HG02798 (cell line): ENCODE results near the gene TCERG1L.

ENCODE experiments used
- ATAC-seq: cut with Tn5 transposase; IDR thresholded peaks from one replicate; pipeline ENCODE4 v1.9.1; 2021; ENCODE audit warnings: mild to moderate bottlenecking; ENCODE audit not compliant: unreplicated experiment, poor library complexity

TCERG1L gene

DNA sequence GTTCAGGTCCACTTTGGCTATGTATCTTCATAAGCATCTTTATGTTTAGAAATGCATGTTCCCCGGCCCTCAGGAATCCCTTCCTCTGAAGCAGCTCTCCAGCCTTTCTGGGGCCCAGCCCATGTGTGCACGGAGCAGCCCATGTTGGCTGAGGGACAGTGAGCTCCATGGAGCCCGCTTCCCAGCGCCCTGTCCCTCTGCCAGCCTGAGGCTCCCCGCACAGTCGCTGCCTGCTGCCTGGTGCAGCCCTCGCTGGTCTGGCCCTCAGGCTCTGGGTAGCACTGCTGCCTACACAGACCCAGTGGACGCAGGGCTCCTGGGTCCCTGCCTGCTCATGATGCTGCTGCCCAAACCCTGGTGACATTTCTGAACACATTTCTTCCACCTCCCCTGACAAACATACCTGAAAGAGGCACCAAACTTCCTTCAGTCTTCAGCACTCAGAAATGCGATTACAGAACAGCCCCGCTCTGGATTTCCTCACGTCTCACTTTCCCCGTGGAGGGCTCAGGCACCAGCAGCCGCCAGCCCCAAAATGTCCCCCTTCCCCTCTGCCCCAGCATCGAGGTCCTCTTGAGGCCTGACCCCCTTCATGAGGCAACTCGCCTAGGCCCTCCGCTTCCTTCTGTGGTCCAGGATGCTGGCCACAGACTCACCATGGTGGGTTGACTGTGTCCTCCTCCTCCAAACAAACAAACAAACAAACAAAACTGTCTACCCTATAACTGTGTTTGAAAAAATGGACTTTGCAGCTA lies 5.0 kb upstream of the TCERG1L start:
- ATAC-seq = no peak

GRCh38 chr10:131315344-131315743 lies 3.8 kb upstream of the TCERG1L start:
- ATAC-seq = no peak

- no peak for ATAC-seq
Observed at GRCh38 chr10:131314799-131315198, 3.3 kb upstream of the TCERG1L start.

- ATAC-seq = no peak
Observed at GRCh38 chr10:131314148-131314547, 2.6 kb upstream of the TCERG1L start.

- no peak for ATAC-seq
Observed at GRCh38 chr10:131313377-131313776, 1.9 kb upstream of the TCERG1L start.

- no peak for ATAC-seq
Observed at GRCh38 chr10:131312478-131312836, 936 bp upstream of the TCERG1L start.

DNA sequence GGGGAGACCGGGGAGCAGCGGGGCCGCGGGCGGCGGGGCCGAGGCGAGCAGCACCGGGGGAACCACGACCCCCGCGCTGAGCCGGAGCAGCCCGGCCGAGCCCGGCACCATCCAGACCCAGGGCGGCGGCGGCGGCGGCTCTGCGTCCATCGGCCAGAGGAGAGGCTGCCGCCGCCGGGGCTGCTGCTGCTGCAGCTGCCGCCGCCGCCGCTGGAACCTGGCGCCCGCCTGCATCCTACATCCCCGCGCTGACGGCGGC lies 190 bp downstream of the TCERG1L start:
- no peak for ATAC-seq

DNA sequence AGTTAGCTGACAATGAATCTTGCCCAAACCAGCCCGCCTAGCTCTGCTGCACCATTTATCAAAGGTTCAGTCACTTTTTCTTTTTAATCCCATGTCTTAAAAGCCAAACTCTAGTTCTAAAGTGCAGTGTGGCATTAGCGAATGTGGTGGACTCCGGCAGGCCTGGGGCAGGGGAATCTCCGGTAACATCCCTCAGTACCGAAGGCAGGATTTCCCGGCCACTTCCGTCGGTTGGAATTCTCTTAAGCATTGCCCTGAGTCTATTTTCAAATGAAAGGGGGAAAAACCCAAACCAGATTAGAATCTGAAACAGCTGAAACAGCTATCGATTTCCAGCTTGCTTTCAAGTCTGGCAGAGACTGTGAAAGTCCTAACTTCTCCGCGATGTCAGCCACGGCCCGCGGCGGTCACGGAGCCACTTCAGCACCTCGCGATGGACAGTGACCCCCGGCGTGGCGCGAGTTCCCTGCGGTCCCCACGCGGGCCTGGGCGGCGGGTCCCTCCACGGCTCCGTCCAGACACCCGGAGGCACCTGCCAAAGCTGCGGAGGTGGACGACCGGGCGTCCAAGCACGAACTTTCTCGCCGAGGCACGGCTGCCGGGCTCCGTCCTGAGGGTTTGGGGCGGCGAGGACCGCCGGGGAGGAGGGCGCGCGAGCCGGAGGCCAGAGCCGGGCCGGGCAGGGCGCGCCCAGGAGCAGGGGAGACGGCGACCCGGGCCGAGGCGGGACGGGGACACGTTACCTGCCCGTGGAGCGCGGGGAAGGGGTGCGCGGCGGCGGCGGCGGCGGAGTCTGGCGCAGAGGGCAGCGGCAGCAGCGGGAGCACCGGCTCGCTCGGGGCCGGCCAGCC lies 745 bp downstream of the TCERG1L start:
- ATAC-seq = no peak

DNA sequence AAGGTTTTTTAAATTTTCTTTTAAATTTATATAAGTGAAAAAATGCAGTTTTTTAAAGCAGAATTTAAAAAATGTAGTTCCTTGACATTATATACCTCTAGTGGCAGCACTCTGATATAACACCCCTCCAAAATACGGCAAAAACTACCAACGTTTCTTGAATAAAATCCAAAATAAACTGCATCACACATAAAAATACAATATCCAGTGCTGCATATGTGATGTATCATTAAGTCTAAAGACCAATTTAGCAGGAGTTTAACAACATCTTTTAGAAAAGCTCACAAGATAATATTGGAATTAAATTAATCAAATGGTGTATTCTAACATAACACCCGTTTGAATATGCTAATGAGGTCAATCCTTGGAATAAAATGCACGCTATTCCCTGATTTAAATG lies 1.4 kb downstream of the TCERG1L start:
- no peak for ATAC-seq

- ATAC-seq = no peak
Observed at GRCh38 chr10:131300508-131300907, 11.0 kb downstream of the TCERG1L start.

DNA sequence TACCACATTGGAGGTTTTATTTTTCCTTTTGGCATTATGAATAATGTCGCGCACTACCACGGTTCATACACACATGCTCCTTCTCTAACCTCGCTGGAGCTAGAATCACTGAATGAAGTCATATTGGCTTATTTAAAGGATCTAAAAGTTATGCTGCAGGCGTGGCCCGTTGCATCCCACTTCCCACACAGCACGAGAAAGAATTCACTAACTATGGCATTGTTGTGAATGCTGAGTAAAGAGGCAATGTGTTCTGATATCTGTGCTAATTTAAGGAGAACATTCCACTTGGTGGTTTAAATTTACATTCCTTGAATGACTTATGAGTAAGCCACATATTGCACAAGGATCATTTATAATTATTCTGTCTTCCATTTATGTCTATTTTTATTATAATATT lies 20.7 kb downstream of the TCERG1L start:
- no peak for ATAC-seq

- ATAC-seq = no peak
Observed at GRCh38 chr10:131288648-131289047, 22.9 kb downstream of the TCERG1L start.

- no peak for ATAC-seq
Observed at GRCh38 chr10:131282961-131283360, 28.6 kb downstream of the TCERG1L start.

GRCh38 chr10:131280101-131280500 lies 31.4 kb downstream of the TCERG1L start:
- ATAC-seq = no peak

- ATAC-seq = no peak
Observed at GRCh38 chr10:131279516-131279915, 32.0 kb downstream of the TCERG1L start.

DNA sequence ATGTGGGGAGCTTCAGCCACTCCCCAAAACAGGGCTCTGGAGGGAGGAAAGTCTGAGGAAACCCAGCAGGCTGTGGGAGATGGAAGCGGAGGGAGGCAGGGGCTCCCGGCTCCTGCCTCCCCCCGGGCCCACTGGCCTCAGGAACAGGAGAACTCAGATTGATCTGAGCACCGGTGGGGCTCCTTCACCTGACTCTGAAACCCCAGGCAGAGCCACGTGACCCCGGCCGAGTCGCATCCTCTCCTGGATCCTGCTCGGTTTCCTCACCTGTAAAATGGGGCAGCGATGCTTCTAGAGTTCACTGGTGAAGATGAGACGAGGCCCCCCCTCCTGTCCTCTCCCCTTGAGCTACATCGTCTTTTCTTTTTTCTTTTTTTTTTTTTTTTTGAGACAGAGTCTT lies 33.6 kb downstream of the TCERG1L start:
- ATAC-seq = no peak

GRCh38 chr10:131277278-131277677 lies 34.2 kb downstream of the TCERG1L start:
- ATAC-seq = no peak

DNA sequence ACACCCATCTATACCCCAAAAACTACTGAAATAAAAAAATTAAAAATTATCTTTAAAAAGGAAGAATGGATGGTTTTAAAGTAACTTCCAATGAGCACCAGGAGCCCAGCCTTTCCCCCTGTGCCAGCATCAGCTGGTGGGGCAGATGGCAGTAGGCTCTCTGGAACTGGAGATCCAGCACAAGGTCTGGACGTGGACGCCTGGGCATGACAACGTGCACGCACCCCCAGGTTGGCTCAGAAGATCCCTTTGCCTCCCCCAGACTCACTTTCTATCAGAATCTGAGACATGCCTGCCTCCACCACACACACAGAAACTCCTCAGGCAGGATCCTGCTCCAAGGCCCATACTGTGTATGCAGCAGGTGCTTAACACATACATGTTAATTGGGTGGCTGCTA lies 35.8 kb downstream of the TCERG1L start:
- no peak for ATAC-seq

GRCh38 chr10:131274883-131275282 lies 36.6 kb downstream of the TCERG1L start:
- ATAC-seq = no peak

- ATAC-seq = no peak
Observed at GRCh38 chr10:131274133-131274880, 37.2 kb downstream of the TCERG1L start.

GRCh38 chr10:131273476-131273875 lies 38.0 kb downstream of the TCERG1L start:
- no peak for ATAC-seq
